Measurements from ENCODE around the gene IFI27.
A peak's percentile ranks its signal among the peaks of the same experiment; 100 is the strongest.

DNA sequence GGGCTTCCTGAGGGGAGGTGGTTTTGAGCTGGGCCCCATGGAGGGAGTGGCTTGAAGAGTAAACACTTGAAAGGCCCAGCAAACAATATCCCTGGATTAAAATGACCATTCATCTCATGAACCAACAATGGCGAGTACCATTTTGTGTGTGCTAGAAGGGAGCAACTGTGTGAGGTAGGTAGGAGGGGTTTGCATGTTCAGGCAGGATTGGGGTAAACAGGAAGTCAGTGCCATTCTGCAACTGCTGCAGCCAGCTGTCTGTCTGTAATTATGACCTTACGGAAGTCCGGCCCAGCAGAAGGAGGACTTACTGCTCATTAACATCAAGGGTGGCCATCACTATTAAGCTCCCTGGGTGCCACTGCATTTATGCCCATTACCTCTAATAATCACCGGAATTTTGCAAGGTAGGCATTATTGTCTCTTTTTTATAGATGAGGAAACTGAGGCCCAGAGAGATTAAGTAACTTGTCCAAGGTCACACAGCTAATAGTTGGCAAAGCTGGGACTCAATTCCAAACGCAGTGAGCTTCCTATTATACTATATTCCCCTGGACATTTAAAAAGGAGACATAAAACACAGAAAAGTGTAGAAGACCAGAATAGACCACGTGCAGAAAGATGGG is 35.5 kb downstream of the IFI27 start:
- TF ChIP-seq POLR2AphosphoS5 (IDR thresholded peaks at IDR 0.05; ENCODE audit: low read depth, low read length) (no peak), SPI1 (IDR thresholded peaks at IDR 0.05; ENCODE audit: low read depth, low read length) (peak; percentile 25; the same call in 1 of the 2 replicates)
